Ureter (tissue), 1 donor: ENCODE data around the gene DNM3. TPM values are rescaled to one million over a fixed set of nuclear protein-coding genes. Genes with fewer than 3 reads are reported as not detected.
A peak's percentile ranks its signal among the peaks of the same experiment; 100 is the strongest.
"Not testable (repeated sequence)": the region's sequence is repeated elsewhere in the genome, so short reads cannot be mapped to it uniquely, and the experiment has no call there.

Source experiments
- DNase-seq: peaks from one replicate; pipeline ENCODE4 v3.0.0-alpha.2; 2020; ENCODE audit warnings: low spot score
- total RNA-seq: library from RNA; stranded (reverse); gene quantifications from one replicate; pipeline ENCODE4 v1.2.4, GENCODE V29; 2023
- donor health status: DM: yes; HTN: yes; CAD: no.

Gene DNM3
- total RNA-seq, 1 donor from 2014 or later: 7.9 TPM

DNA sequence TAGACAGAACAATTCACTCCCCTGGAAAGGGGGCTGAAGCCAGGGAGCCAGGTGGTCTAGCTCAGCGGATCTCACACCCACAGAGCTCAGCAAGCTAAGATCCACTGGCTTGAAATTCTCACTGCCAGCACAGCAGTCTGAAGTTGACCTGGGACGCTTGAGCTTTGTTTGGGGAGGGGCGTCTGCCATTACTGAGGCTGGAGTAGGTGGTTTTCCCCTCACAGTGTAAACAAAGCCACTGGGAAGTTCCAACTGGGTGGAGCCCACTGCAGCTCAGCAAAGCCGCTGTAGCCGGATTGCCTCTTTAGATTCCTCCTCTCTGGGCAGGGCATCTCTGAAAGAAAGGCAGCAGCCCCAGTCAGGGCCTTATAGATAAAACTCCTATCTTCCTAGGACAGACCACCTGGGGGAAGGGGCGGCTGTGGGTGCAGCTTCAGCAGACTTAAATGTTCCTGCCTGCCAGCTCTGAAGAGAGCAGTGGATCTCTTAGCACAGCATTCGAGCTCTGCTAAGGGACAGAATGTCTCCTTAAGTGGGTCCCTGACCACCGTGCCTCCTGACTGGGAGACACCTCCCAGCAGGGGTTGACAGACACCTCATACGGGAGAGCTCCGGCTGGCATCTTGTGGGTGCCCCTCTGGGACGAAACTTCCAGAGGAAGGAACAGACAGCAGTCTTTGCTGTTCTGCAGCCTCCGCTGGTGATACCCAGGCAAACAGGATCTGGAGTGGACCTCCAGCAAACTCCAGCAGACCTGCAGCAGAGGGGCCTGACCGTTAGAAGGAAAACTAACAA, 183.8 kb downstream of the DNM3 start:
- DNase-seq: not testable (repeated sequence)

DNA sequence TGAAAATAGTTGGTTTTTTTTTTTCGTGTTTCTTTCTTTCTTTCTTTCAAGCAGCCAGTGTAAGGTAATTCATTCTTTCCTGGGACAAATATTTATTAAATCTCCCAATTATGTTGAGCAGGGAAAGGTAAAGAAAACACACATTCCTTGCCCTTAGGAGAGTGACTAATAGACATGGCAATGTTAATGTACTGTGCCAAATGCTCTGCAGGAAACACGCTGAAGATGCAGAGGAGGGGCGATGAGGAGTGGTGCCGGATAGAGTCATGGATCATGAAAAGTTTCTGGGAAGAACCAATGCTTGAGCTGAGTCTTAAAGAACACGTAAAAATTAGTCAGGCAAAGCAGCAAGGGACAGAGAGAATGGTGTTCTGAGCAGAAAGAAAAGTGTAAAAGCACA, 199.2 kb downstream of the DNM3 start:
- DNase-seq: no peak

DNA sequence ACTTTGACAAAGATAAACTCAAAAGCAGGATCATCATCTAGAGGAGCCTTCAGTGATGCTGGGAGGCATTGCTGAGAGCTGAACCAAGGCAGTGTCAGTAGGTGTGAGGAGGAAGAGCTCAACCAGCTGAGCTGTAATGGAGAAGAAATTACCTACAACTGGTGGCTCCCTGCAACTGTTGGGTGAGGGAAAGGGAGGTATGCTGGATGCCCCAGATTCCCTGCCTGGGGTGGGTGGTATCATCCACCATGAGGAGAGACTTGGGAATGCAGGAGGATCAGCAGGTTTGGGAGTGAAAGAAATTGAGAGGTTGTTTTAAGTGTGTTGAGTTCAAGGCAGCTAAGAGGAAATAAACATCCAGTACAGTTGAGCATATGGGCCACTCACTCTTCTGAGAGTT, 199.8 kb downstream of the DNM3 start:
- DNase-seq: no peak

DNA sequence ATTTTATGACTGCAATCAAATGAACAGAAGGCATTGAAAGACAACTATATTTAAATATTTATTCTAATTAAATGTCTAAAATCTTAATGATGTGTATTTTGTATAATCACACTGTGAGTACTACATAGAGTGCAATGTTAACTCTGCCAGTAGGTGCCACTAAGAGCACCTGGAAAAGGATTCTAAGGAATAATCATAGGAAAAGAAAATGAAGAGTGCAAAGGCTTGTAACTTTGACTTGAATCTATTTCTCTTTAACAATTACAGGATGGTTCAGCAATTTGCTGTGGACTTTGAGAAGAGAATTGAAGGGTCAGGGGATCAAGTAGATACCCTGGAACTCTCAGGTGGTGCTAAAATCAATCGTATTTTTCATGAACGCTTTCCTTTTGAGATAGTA, 200.4 kb downstream of the DNM3 start:
- DNase-seq: no peak

DNA sequence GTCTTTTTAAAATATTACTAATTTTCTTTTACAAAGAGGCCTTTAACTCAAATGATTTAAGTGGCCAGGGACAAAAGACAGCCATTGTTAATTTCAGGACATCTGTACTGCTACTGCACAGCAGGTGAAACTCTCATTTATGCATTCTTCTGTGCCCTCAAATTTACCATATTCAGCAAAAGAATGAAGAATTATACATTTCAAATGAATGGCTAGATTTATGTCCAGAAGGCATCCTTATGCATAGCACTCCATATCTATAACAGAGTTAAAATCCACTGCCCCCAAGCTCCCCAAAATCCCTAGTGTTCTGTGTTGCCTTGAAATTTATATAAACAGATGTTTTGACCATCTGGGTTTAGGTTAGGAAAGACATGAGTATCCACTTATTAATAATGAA, 202.6 kb downstream of the DNM3 start:
- no peak for DNase-seq

DNA sequence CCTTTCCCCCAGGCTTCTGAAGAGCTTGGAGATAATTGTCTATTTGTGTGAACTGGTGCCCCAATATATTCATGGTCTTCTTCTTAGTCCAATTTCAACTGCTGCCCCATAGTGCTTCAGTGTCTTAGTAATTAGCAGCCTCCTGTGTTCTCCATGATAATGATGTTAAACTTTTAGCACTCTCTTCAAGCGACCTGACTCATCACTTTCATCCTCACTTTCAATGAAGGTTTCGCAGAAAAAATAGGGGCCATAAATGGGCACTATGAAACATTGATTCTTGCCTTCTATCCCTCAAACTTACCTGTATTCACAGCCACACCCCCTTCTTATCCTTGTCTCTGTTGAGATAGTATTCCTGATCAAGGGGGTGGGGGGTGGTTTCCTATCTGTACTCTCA, 210.6 kb downstream of the DNM3 start:
- no peak for DNase-seq

DNA sequence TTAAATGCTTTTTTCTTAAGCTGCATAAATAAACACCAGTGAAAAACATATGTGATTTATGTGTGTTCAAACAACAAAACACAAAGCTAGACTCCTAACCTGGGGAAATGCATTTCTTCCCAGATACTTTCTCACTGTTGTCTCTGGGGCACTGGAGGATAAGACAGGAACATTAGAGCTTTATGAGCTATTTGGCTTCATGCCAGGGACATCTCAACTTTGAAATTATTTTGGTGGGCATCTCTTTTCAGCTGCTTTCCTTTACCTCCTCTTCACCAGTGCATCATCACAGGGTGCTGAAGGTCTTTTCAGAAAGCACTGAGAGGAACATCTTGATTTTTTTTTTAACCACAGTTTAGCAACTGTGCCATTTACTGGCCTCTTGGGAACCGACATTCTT, 212.9 kb downstream of the DNM3 start:
- DNase-seq: no peak

DNA sequence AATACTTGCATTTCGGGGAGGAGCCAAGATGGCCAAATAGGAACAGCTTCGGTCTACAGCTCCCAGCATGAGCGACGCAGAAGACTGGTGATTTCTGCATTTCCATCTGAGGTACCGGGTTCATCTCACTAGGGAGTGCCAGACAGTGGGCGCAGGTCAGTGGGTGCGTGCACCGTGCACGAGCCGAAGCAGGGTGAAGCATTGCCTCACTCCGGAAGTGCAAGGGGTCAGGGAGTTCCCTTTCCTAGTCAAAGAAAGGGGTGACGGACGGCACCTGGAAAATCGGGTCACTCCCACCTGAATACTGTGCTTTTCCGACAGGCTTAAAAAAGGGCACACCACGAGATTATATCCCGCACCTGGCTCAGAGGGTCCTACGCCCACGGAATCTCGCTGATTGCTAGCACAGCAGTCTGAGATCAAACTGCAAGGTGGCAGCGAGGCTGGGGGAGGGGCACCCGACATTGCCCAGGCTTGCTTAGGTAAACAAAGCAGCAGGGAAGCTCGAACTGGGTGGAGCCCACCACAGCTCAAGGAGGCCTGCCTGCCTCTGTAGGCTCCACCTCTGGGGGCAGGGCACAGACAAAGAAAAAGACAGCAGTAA, 214.6 kb downstream of the DNM3 start:
- DNase-seq: not testable (repeated sequence)

DNA sequence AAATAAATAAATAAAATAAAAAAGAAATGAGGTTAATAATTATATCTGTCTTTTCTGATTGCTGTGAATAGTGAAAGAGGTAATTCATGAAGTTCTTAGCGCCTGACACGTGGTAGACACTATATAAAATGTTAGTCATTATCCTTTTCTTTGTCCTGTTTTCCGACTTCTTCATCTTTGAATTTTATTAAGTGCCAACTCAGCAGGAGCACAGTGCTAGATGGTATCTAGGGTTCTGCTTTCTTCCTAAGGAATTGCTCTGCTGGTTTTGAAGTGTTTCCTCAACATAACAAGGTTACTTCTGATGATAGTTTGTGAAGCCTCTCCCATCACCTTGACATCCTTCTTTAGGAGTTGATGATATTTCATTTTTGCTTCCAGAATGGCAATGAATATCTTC, 227.0 kb downstream of the DNM3 start:
- no peak for DNase-seq

DNA sequence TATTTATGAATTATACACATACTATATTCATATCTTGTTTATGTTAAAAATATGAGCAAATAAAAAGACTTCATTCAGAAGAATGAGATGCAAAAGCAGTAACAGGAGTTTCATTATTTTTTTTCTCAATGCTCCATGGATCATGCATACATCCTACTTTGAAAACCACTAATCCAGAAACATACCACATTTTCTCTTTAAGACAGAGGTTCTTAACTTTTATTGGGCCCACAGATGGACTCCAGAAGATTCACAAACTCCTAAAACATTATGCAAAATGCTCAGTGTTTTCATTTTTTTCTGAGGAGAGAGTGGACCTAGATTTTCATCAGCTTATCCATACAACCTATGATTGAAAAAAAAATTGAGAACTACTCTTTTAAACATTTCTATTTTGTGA, 227.8 kb downstream of the DNM3 start:
- DNase-seq: no peak

DNA sequence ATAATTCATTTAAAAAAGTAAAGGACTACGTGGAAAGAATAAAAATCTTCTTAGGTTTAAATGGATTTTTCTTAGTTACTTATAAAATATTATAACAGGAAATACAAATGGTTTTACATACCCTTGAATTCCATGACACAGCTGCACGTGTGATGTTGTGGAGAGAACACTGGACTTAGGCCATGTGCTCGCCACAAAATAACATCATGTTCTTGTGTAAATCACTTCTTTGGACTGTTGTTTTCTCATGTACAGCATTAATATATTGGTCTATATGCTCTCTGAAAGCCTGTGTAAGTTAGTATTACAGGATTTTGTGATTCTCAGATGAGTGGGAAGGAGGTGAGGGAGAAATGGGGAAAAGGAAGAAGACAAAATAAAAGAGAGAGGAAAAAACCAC, 228.2 kb downstream of the DNM3 start:
- no peak for DNase-seq

DNA sequence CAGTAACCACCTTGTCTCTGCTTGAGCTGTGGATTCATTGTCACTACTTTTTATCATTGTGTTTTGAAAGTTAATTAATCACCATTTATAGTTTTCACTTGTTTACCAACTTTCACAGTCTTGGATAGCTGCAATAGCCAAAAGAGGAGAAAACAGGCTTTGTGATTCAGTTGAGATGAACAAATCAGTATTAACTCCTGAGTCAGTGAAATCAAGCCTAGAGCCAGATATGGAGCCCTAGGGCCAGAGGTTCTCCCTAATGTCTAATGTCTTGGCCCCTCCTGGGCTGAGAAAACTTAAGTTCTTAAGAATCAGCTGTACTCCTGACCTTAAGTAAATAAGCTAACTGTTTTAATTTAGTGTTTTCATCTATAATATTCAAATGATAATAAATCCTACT, 228.8 kb downstream of the DNM3 start:
- DNase-seq: no peak

DNA sequence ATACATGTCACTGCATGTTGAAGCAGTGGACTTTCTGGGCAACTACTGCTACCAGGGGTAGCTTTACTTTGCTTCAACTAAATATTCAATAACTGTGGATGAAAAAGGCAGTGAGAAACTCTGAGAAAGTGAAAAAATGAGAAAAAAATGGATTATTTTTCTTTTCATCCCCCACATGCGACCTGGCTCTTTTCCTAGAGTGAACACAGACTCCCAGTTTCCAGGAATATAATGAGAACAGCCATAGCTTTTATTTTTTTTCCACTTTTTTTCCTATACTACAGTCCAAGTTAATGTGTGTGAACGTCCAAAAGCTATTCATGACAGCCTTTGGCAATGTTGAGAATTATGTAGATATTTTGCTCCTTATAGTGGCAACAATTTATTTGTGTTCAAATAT, 230.4 kb downstream of the DNM3 start:
- DNase-seq: no peak

DNA sequence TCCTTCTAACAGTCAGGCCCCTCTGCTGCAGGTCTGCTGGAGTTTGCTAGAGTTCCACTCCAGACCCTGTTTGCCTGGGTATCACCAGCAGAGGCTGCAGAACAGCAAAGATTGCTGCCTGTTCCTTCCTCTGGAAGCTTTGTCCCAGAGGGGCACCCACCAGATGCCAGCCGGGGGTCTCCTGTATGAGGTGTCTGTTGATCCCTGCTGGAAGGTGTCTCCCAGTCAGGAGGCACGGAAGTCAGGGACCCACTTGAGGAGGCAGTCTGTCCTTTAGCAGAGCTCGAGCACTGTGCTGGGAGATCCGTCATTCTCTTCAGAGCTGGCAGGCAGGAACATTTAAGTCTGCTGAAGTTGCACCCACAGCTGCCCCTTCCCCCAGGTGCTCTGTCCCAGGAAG, 238.6 kb downstream of the DNM3 start:
- DNase-seq: not testable (repeated sequence)

DNA sequence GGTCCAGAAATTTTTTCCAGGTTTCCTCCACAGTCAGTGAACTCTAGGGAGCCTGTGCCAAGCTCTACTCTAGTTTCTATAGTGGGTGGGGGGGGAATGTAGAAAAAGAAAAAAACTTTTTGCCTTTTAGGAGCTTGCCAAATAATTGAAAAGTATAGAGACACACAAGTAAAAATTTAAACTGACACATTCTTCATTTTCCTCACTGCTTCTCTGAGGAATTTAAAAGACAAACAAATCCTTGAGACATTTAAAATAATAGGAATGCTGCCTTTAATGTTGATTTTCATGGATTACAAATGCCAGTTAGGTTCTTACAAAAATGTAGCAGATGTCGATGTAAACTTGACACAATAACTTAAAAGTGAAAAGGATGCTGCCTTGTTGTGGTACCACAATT, 241.9 kb downstream of the DNM3 start:
- DNase-seq: no peak

DNA sequence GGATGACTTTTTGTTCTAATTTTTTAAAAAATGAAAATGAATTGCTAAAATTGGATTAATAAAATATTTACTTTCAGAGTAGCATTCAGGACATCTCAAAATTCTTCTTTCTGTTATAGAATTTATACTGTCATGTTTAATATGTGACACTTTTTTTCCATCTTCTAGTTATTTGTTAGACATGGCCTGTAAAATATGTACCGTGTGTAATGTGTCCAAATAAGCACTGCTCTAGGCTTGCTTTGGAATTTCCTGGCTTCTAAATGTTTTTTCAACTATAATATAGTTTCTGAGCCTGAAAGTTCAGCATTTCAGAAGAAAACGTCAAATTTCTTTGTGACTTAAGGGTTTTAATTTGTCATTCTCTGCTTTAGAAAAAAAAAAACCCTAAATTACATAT, 243.6 kb downstream of the DNM3 start:
- no peak for DNase-seq

DNA sequence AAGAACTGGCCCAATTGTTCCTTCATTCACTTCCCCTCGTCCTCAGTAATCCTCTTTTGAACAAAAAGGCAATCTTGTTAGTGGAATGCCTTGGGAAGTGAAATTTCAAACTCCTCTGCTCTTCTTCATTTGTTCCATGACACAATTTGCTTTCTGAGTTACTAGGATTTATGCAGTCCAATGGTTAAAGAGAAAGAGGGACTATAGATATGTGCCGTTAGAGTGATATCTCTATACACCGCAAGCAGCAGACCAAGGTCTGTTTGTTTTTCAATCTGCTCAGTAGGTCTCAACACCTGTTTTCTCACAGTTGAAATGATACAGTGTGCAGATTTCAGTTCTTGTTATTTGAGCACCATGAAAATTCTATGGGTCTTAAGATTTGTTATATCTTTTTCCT, 244.0 kb downstream of the DNM3 start:
- DNase-seq: no peak

DNA sequence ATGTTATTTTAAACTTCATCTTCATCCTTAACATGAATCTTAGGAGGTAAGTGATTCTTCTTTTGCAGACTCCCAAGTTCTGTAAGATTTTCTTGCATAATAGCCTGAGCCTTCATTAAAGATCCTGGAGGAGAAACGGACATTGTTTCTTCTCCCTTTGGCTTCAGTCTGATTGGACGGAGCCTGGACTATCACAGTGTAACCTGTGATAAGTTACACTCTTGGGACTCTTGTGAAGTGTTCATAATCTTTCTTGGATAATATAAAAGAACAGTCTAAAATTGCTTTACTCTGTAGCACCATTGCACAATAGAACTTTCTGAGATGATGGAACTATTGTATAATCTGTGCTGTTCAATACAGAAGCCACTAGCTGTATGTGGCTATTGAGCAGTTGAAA, 244.8 kb downstream of the DNM3 start:
- DNase-seq: no peak

DNA sequence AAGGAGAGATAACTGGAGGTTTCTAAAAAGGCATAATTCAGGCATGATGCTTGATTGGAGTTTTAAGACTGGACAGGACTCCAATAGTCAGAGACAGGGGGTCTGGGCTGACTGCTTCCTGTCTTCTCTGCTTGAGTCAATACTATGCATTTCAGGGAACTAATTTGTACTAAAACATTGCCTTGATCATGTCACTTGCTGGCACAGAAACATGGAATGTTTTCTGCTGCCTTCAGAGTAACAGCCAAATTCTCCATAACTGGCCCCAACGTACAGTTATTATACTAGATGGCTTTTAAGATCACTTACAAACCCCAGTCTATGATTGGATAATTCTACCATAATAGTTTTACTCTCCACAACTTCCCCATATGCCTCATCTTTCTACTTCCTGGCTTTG, 247.0 kb downstream of the DNM3 start:
- no peak for DNase-seq

DNA sequence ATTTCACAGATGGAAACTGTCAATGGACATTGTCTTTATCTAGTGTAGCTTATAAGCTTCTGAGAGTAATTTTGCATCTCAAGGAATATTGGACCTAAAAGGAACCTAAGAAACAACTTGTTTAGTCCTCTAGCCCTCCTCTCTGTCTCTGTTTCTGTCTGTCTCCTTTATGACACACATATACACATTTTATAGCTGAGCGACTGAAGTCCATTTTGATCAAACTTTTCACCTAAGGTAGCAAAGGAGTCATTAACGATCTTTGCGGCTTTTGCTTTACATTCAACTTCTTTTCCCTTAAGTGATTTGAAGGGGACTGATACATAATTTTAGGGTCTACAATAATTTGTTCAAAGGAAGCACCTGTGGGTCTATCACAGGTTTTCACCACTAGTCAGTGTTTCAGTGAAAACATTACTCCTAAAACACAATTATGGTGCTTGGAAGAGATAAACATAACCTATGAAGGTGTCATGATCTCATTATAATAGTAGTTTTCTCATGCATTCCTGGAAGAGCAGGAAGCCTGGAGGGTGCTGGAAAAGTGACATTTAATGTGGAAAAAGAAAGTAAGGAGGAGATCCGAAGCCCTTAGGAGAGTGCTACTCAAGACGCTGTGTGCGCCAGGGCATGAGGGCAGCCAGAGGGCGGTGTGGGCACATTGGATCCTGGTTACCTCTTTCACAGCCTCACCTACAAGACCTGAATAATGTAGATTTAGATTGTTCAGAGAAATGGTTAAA, 248.6 kb downstream of the DNM3 start:
- DNase-seq: peak; percentile 68

DNA sequence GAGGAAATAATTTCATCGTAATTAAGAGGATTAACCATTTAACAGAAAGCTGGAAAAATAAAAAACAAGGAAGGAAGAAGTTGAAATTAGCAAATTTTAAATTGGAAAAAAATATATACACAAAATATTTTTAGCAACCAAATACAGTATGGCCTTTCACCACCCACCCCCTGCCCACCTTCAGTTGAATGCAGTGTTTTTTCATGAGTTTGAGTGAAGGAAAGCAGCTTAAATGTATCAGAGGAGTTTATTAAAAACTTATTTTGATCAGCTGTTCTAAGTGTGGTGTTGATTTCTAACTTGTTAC, 249.2 kb downstream of the DNM3 start:
- DNase-seq: no peak

DNA sequence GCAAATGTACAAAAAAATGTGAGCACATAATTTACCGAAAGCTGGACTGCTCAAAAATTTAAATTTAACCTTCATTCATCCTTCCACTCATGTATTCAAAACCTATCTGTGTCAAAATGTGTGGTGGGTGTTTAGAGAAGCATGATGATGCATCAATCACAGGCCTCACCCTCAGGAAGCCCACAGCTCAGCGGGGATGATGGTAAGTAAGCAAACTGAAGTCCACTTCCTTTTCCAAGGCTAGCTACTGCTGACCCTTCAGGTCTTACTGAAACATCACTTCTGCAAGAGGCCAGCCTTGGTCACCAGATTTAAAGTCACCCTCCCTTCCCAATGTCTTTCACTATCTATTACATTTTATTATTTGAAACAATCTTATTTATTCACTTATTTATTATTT, 254.5 kb downstream of the DNM3 start:
- DNase-seq: no peak

DNA sequence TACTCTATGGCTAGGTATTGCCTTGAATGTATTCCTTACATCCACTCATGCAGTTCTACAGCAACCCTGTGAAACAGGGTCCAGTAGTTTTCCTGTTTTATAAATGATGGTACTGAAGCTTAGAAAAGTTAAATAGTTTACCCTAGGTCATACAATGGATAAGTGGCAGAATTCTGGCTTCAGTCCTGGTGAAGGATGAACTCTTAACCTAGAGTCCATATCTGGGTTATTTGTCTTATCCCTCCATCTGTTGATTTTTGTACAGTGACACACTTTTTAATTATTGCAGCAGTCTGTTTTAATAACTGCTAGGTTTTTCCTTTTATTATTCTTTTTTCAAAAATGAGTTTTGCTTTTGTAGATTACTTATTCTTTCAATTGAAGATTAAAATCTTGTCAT, 263.9 kb downstream of the DNM3 start:
- no peak for DNase-seq
